Transverse colon (tissue), 4 donors: Measurements from ENCODE around the gene ANXA6.

Source experiments
- CTCF ChIP-seq, 5 experiments: fragments of 200-600 bp in 3 of 5; fragments of 450-650 bp in 2 of 5; sonication (generic) in 3 of 5; IDR thresholded peaks; 1 replicate in 2 of 5; 2 replicates in 3 of 5; pipeline ENCODE4 v1.5.1; 2016 to 2017; ENCODE audit warnings: antibody characterized with exemption in 5 of 5, inconsistent platforms in 3 of 5, mild to moderate bottlenecking in 2 of 5, moderate library complexity in 1 of 5
- EP300 ChIP-seq: sonication (generic); formaldehyde crosslinking; IDR thresholded peaks from one replicate; pipeline ENCODE4 v1.6.1; 2017; ENCODE audit warnings: antibody characterized with exemption, low read depth
- POLR2A ChIP-seq: fragments of 450-650 bp; IDR thresholded peaks from one replicate; pipeline ENCODE4 v1.6.1; 2016; ENCODE audit warnings: antibody characterized with exemption, mild to moderate bottlenecking, moderate library complexity
- POLR2AphosphoS5 ChIP-seq, 3 donors: sonication (generic); formaldehyde crosslinking; IDR thresholded peaks; one replicate each; pipeline ENCODE4 v1.6.1; 2016; ENCODE audit warnings: antibody characterized with exemption in 3 of 3

GRCh38 chr5:151132963-151133362, 24.6 kb downstream of the ANXA6 start:
- TF ChIP-seq CTCF (IDR thresholded peaks at IDR 0.05) (no peak), EP300 (no peak), POLR2A (no peak), POLR2AphosphoS5 (IDR thresholded peaks at IDR 0.05) (no peak)
